ENCODE measurements around the gene RAB41. TPM values are rescaled to one million over a fixed set of nuclear protein-coding genes. Genes with fewer than 3 reads are reported as not detected.
A peak's percentile ranks its signal among the peaks of the same experiment; 100 is the strongest.

Gene RAB41
- total and polyA plus RNA-seq, 2 of the 13 experiments (the other 11 are each of a cell fraction or from before 2014, with no cell fraction given) = not detected

DNA sequence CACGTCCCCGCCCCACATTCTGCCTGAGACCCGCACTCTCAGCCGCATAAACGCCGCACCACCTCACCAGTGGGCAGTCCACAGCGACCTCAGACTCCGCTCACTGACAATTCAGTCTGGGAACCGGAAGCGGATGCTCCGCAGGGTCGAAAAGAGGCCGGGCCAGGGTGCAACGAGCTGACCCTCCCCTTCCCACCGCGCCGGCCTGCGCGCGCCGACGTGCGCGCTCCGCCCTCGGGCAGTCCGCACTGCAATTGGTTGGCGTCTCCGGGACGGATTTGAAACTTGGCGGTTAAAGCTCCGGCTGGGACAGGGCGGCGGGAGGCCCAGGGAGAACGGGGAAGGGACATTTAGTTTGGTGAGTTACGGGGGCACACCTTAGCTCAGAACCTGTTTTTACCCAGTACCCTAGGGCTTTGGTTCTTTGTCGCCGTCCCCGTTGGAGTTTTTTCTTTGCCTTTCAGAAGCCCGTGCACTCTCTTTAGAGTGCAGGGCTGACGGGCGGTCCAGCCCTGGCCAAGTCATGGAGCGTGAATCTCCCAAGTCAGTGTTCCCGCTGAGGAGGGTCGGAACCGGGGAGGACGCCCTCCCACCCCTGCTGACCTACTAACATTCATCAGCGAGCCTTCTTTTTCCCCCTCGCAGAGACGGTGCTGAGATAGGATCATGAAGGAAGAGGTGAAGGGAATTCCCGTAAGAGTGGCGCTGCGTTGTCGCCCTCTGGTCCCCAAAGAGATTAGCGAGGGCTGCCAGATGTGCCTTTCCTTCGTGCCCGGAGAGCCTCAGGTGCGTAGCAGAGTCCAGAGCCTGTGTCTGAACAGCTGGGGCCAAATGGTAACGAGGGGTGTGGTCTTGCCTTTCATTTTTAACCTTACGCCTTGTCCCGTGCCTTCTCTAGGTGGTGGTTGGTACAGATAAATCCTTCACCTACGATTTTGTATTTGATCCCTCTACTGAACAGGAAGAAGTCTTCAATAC lies 8.1 kb downstream of the RAB41 start, which contains the start of the genes KIF4A and PDZD11 (continued):
- TF ChIP-seq, protein P1, sequence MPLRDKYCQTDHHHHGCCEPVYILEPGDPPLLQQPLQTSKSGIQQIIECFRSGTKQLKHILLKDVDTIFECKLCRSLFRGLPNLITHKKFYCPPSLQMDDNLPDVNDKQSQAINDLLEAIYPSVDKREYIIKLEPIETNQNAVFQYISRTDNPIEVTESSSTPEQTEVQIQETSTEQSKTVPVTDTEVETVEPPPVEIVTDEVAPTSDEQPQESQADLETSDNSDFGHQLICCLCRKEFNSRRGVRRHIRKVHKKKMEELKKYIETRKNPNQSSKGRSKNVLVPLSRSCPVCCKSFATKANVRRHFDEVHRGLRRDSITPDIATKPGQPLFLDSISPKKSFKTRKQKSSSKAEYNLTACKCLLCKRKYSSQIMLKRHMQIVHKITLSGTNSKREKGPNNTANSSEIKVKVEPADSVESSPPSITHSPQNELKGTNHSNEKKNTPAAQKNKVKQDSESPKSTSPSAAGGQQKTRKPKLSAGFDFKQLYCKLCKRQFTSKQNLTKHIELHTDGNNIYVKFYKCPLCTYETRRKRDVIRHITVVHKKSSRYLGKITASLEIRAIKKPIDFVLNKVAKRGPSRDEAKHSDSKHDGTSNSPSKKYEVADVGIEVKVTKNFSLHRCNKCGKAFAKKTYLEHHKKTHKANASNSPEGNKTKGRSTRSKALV (CRISPR knock-in tag; IDR thresholded peaks at IDR 0.05) = no peak
- TF ChIP-seq ZNF589 (CRISPR knock-in tag; conservative IDR thresholded peaks at IDR 0.05) (no peak), ZNF44 (CRISPR knock-in tag; IDR thresholded peaks at IDR 0.05) (no peak), GTF2F1 (IDR thresholded peaks at IDR 0.05; ENCODE audit: low read length) (no peak), ZNF709 (CRISPR knock-in tag; IDR thresholded peaks at IDR 0.05) (no peak), NR3C1 (CRISPR knock-in tag; IDR thresholded peaks at IDR 0.05) (no peak), MEF2D (CRISPR knock-in tag; IDR thresholded peaks at IDR 0.05) (no peak), ZNF121 (CRISPR knock-in tag; IDR thresholded peaks at IDR 0.05) (no peak), PLRG1 (conservative IDR thresholded peaks at IDR 0.05) (no peak), SOX5 (CRISPR knock-in tag; IDR thresholded peaks at IDR 0.05; ENCODE audit: borderline replicate concordance) (no peak), RAD21 (CRISPR knock-in tag; IDR thresholded peaks at IDR 0.05) (no peak), NFE2 (CRISPR knock-in tag; IDR thresholded peaks at IDR 0.05) (no peak), NR2F2 (IDR thresholded peaks at IDR 0.05; ENCODE audit: borderline replicate concordance, low read depth) (no peak), ZFP36L1 (CRISPR knock-in tag; IDR thresholded peaks at IDR 0.05) (no peak), NKX3-1 (CRISPR knock-in tag; IDR thresholded peaks at IDR 0.05) (no peak), KDM5A (IDR thresholded peaks at IDR 0.05; ENCODE audit: borderline replicate concordance, low read length) (peak; percentile 38; the same call in 1 of the 2 replicates), RAD51 (IDR thresholded peaks at IDR 0.05; ENCODE audit: borderline replicate concordance) (no peak), TBX2 (CRISPR knock-in tag; IDR thresholded peaks at IDR 0.05; ENCODE audit: borderline replicate concordance) (0 out of 2 replicates have a peak, but pooled peaks have one; percentile 31)
- TF ChIP-seq, protein P2, sequence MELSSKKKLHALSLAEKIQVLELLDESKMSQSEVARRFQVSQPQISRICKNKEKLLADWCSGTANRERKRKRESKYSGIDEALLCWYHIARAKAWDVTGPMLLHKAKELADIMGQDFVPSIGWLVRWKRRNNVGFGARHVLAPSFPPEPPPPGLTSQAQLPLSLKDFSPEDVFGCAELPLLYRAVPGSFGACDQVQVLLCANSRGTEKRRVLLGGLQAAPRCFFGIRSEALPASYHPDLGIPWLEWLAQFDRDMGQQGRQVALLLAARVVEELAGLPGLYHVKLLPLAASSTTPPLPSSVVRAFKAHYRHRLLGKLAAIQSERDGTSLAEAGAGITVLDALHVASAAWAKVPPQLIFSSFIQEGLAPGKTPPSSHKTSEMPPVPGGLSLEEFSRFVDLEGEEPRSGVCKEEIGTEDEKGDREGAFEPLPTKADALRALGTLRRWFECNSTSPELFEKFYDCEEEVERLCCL (CRISPR knock-in tag; IDR thresholded peaks at IDR 0.05; ENCODE audit: borderline replicate concordance) = no peak
- TF ChIP-seq, protein P3, sequence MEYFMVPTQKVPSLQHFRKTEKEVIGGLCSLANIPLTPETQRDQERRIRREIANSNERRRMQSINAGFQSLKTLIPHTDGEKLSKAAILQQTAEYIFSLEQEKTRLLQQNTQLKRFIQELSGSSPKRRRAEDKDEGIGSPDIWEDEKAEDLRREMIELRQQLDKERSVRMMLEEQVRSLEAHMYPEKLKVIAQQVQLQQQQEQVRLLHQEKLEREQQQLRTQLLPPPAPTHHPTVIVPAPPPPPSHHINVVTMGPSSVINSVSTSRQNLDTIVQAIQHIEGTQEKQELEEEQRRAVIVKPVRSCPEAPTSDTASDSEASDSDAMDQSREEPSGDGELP (IDR thresholded peaks at IDR 0.05; ENCODE audit: borderline replicate concordance, low read depth) = no peak
- TF ChIP-seq, protein P4, sequence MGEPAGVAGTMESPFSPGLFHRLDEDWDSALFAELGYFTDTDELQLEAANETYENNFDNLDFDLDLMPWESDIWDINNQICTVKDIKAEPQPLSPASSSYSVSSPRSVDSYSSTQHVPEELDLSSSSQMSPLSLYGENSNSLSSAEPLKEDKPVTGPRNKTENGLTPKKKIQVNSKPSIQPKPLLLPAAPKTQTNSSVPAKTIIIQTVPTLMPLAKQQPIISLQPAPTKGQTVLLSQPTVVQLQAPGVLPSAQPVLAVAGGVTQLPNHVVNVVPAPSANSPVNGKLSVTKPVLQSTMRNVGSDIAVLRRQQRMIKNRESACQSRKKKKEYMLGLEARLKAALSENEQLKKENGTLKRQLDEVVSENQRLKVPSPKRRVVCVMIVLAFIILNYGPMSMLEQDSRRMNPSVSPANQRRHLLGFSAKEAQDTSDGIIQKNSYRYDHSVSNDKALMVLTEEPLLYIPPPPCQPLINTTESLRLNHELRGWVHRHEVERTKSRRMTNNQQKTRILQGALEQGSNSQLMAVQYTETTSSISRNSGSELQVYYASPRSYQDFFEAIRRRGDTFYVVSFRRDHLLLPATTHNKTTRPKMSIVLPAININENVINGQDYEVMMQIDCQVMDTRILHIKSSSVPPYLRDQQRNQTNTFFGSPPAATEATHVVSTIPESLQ (CRISPR knock-in tag; conservative IDR thresholded peaks at IDR 0.05) = no peak
- TF ChIP-seq, protein P5, sequence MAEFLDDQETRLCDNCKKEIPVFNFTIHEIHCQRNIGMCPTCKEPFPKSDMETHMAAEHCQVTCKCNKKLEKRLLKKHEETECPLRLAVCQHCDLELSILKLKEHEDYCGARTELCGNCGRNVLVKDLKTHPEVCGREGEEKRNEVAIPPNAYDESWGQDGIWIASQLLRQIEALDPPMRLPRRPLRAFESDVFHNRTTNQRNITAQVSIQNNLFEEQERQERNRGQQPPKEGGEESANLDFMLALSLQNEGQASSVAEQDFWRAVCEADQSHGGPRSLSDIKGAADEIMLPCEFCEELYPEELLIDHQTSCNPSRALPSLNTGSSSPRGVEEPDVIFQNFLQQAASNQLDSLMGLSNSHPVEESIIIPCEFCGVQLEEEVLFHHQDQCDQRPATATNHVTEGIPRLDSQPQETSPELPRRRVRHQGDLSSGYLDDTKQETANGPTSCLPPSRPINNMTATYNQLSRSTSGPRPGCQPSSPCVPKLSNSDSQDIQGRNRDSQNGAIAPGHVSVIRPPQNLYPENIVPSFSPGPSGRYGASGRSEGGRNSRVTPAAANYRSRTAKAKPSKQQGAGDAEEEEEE (CRISPR knock-in tag; IDR thresholded peaks at IDR 0.05; ENCODE audit: borderline replicate concordance) = no peak
